Endothelial cell of umbilical vein (primary cell): Measurements from ENCODE around the gene TNFSF4. TPM values are rescaled to one million over a fixed set of nuclear protein-coding genes. Genes with fewer than 3 reads are reported as not detected.
A peak's percentile ranks its signal among the peaks of the same experiment; 100 is the strongest.

Source experiments
- BruUV-seq: library from RNA; stranded (reverse); fragments of 400-500 nt; replicated peaks from 2 replicates; lab custom pipeline; 2021; lab: Mats Ljungman, UMichigan
- CTCF ChIA-PET: fragments of 300-600, 350-600 bp; sonication (Branson Sonifier 250); formaldehyde crosslinking; loops from one replicate; lab custom pipeline; 2021; ENCODE audit warnings: antibody characterized with exemption, inconsistent platforms; lab: Charles Lee
- POLR2A ChIA-PET: fragments of 300-600, 350-600 bp; sonication (Branson Sonifier 250); formaldehyde crosslinking; loops from one replicate; lab custom pipeline; 2021; ENCODE audit warnings: antibody characterized with exemption, inconsistent platforms; lab: Charles Lee
- DNase-seq: peaks from one replicate; pipeline ENCODE4 v3.0.0-alpha.2; 2011; ENCODE audit warnings: low read depth, low spot score
- FAIRE-seq: peaks from 2 replicates; lab custom pipeline; 2011; peaks lifted over from hg19 to GRCh38; lab: Jason Lieb, UNC
- H2AFZ ChIP-seq: 2 replicates; pipeline ENCODE4 v1.6.0; 2012; ENCODE audit warnings: low read depth, low read length, control low read depth, inconsistent platforms
- H3K27ac ChIP-seq: 2 replicates; pipeline ENCODE4 v1.5.1; 2011; ENCODE audit warnings: low read depth, mild to moderate bottlenecking, control low read depth, low read length, moderate library complexity; ENCODE audit not compliant: insufficient read depth
- H3K27me3 ChIP-seq, 2 experiments: 2 replicates each; pipeline versions ENCODE4 v1.6.0 to v1.6.1; 2011; ENCODE audit warnings: low read length in 2 of 2, mixed read lengths in 1 of 2; ENCODE audit not compliant: control insufficient read depth in 2 of 2, insufficient read depth in 2 of 2
- H3K36me3 ChIP-seq, 2 experiments: 2 replicates in 1 of 2; 3 replicates in 1 of 2; pipeline ENCODE4 v1.5.1; 2011; ENCODE audit warnings: low read length in 2 of 2, mild to moderate bottlenecking in 1 of 2, moderate library complexity in 1 of 2; ENCODE audit not compliant: control insufficient read depth in 2 of 2, insufficient read depth in 2 of 2; ENCODE audit errors: extremely low read depth in 1 of 2
- H3K4me1 ChIP-seq: 3 replicates; pipeline ENCODE4 v1.5.1; 2011; ENCODE audit warnings: mild to moderate bottlenecking, low read length; ENCODE audit not compliant: control insufficient read depth, insufficient read depth; ENCODE audit errors: extremely low read depth
- H3K4me2 ChIP-seq: 2 replicates; pipeline ENCODE4 v1.6.1; 2011; ENCODE audit warnings: low read length, control low read depth, mixed read lengths; ENCODE audit not compliant: insufficient read depth
- H3K4me3 ChIP-seq, 3 experiments: fragments of 200-600 bp in 1 of 3; sonication (generic), shearing (Covaris generic) in 1 of 3; replicated peaks in 1 of 3; 2 replicates each; pipeline ENCODE4 v1.5.1; 2011 to 2016; ENCODE audit warnings: control low read depth in 3 of 3, low read length in 3 of 3, mild to moderate bottlenecking in 2 of 3, inconsistent platforms in 1 of 3, low read depth in 1 of 3, moderate library complexity in 1 of 3; ENCODE audit not compliant: insufficient read depth in 1 of 3
- H3K79me2 ChIP-seq: 2 replicates; pipeline ENCODE4 v1.6.0; 2012; ENCODE audit warnings: low read length, inconsistent platforms; ENCODE audit not compliant: control insufficient read depth, insufficient read depth
- H3K9ac ChIP-seq: replicated peaks from 2 replicates; pipeline ENCODE3; 2011; ENCODE audit warnings: low read length, control low read depth; ENCODE audit not compliant: insufficient read depth; ENCODE audit errors: extremely low read depth
- H3K9me1 ChIP-seq: replicated peaks from 3 replicates; pipeline ENCODE4 v1.6.0; 2011; ENCODE audit warnings: mild to moderate bottlenecking, low read length; ENCODE audit not compliant: control insufficient read depth, insufficient read depth; ENCODE audit errors: extremely low read depth
- H3K9me3 ChIP-seq: replicated peaks from 2 replicates; pipeline ENCODE4 v1.5.1; 2012; ENCODE audit warnings: low read length, inconsistent platforms; ENCODE audit not compliant: control insufficient read depth, insufficient read depth
- H4K20me1 ChIP-seq: replicated peaks from 2 replicates; pipeline ENCODE3; 2011; ENCODE audit warnings: mild to moderate bottlenecking, low read length; ENCODE audit not compliant: control insufficient read depth, insufficient read depth; ENCODE audit errors: extremely low read depth
- CTCF ChIP-seq, 2 donors: IDR thresholded peaks; 1 replicate in 1 of 2; 2 replicates in 1 of 2; pipeline ENCODE4 v1.5.1; 2011; ENCODE audit warnings: low read length in 2 of 2, mild to moderate bottlenecking in 2 of 2, moderate library complexity in 2 of 2, control low read depth in 1 of 2, inconsistent platforms in 1 of 2, low read depth in 1 of 2; ENCODE audit not compliant: insufficient read depth in 1 of 2; ENCODE audit errors: extremely low read depth in 1 of 2
- EZH2 ChIP-seq: IDR thresholded peaks from 2 replicates; pipeline ENCODE4 v1.6.1; 2012; ENCODE audit warnings: borderline replicate concordance, low read depth, mild to moderate bottlenecking, moderate library complexity, low read length, inconsistent platforms; ENCODE audit not compliant: severe bottlenecking
- FOS ChIP-seq: IDR thresholded peaks from 2 replicates; pipeline ENCODE4 v1.6.1; 2011; ENCODE audit warnings: mild to moderate bottlenecking, low read length, moderate library complexity, borderline replicate concordance; ENCODE audit not compliant: insufficient read depth
- GATA2 ChIP-seq: IDR thresholded peaks from 2 replicates; pipeline ENCODE4 v1.7.0; 2011; ENCODE audit warnings: low read depth, mild to moderate bottlenecking, moderate library complexity, mixed read lengths, low read length; ENCODE audit not compliant: insufficient read length, insufficient read depth
- JUN ChIP-seq: IDR thresholded peaks from 2 replicates; pipeline ENCODE4 v1.6.1; 2011; ENCODE audit warnings: borderline replicate concordance, low read depth; ENCODE audit not compliant: insufficient read length, insufficient read depth
- MAX ChIP-seq: IDR thresholded peaks from 2 replicates; pipeline ENCODE4 v1.6.1; 2011; ENCODE audit not compliant: insufficient read depth, insufficient read length
- MYC ChIP-seq: IDR thresholded peaks from one replicate; pipeline ENCODE4 v1.6.1; 2011; ENCODE audit warnings: mild to moderate bottlenecking, low read depth, low read length
- POLR2A ChIP-seq: IDR thresholded peaks from 2 replicates; pipeline ENCODE4 v1.6.1; 2012; ENCODE audit warnings: low read depth, mild to moderate bottlenecking, control low read depth, low read length
- POLR2AphosphoS5 ChIP-seq: IDR thresholded peaks from 2 replicates; pipeline ENCODE4 v1.6.1; 2012; ENCODE audit warnings: low read depth, mild to moderate bottlenecking, control low read depth, low read length, moderate library complexity; ENCODE audit not compliant: insufficient read depth
- dilution Hi-C: fragments of 300-500 bp; cut with MboI; formaldehyde crosslinking; loops from one replicate; pipeline ENCODE4 v1.15.0; 2019; ENCODE audit warnings: low sequenced_read_pairs; ENCODE audit not compliant: extremely low pct_ligation_motif_present
- intact Hi-C: fragments of 100-400 bp; cut with micrococcal nuclease; formaldehyde crosslinking; loops from one replicate; pipeline ENCODE4 v1.10.0; 2022
- polyA plus RNA-seq, 4 experiments: library from polyadenylated mRNA; depleted of rRNA in 3 of 4; stranded (reverse) in 3 of 4; unstranded in 1 of 4; fragments of >200 nt; gene quantifications; 2 replicates each; pipeline versions ENCODE4 v1.2.1 to v1.2.3, GENCODE V29; 2011 to 2012; ENCODE audit warnings: missing spikeins in 1 of 4
- total RNA-seq: library from RNA; stranded (reverse); gene quantifications from 2 replicates; pipeline ENCODE4 v1.2.3, GENCODE V29; 2021

The TNFSF4 gene
- total and polyA plus RNA-seq, 2 donors (not counting 3 experiments of a cell fraction or from before 2014, with no cell fraction given): 44.9 to 88.1 TPM

- Histone ChIP-seq H3K9me1 (no peaks in the 10 kb centered on the region), H3K4me2 (peak overlapping the region; percentile 14), H3K27me3 (no peaks in the 10 kb centered on the region), H4K20me1 (no peaks in the 10 kb centered on the region), H3K79me2 (peaks cover 76% of the 10 kb centered on the region), H3K36me3 (peaks cover 4 to 19% of the 10 kb centered on the region in 2 experiments), H3K27ac (peak overlapping the region; percentile 98), H3K4me1 (peaks cover 59% of the 10 kb centered on the region), H3K9ac (peak overlapping the region; percentile 87), H3K4me3 (no peak overlapping the region), H3K9me3 (no peaks in the 10 kb centered on the region), H2AFZ (no peak overlapping the region)
- dilution Hi-C loops: loop anchor here (25.0 kb wide), 1 partner anchor 228 kb away; no protein-coding TSS in a partner anchor
- peak; percentile 90 for FAIRE-seq
- TF ChIP-seq MYC: peak; percentile 96
- peak; percentile 94 for TF ChIP-seq MAX
- TF ChIP-seq FOS: peak; percentile 14
- TF ChIP-seq POLR2AphosphoS5: peak; percentile 53
- TF ChIP-seq CTCF (IDR thresholded peaks at IDR 0.05; ENCODE audit: extremely low read depth in 1 of 2, insufficient read depth in 1 of 2, low read depth in 1 of 2, low read length in 2 of 2): no peak
- no peak for TF ChIP-seq GATA2
- peak; percentile 35 for TF ChIP-seq POLR2A
- no peak for TF ChIP-seq EZH2
- TF ChIP-seq JUN: peak; percentile 36
- TSS peak; percentile 28 for BruUV-seq
- DNase-seq: peak; percentile 99
- ChIA-PET POLR2A (interaction anchor here (0.9 to 1.5 kb wide), 4 partner anchors 12 to 364 kb away, joined by 3 to 6 read pairs (median 3); no protein-coding TSS in a partner anchor), CTCF (interaction anchor here (0.7 to 3.5 kb wide), 13 partner anchors 12 to 448 kb away, joined by 3 to 42 read pairs (median 4); partner anchors contain the start of gene TNFSF18)
- intact Hi-C loops: loop anchor here (1.0 to 5.0 kb wide), 6 partner anchors 78 to 283 kb away; no protein-coding TSS in a partner anchor
These were observed 16.8 kb downstream of the TNFSF4 start for GRCh38 chr1:173190101-173190936.
